GM13977 (cell line): ENCODE data around the gene PPP1R9B.

Experiments used
- DNase-seq: peaks from one replicate; pipeline ENCODE4 v3.0.0; 2012; ENCODE audit warnings: low spot score
- CTCF ChIP-seq: IDR thresholded peaks from 2 replicates; pipeline ENCODE4 v1.5.1; 2012; ENCODE audit warnings: mild to moderate bottlenecking, control low read depth; ENCODE audit not compliant: insufficient read depth; ENCODE audit errors: extremely low read depth, missing control alignments
- in situ Hi-C: fragments of 300-500 bp; cut with MboI; formaldehyde crosslinking; loops from one replicate; pipeline ENCODE4 v1.12.0; 2022; ENCODE audit warnings: low sequenced_read_pairs, low pct_unique_long_range_greater_than_20kb, mixed read lengths, inconsistent platforms; ENCODE audit not compliant: unreplicated experiment

Gene PPP1R9B

GRCh38 chr17:50149417-50150353 is 792 bp downstream of the PPP1R9B start:
- no peak for DNase-seq
- peak; percentile 13 for TF ChIP-seq CTCF
- in situ Hi-C loops: no loop called here

GRCh38 chr17:50149091-50149416 is 1.4 kb downstream of the PPP1R9B start:
- no peak for TF ChIP-seq CTCF
- in situ Hi-C loops: no loop called here
- no peak for DNase-seq

GRCh38 chr17:50148226-50149090 is 2.0 kb downstream of the PPP1R9B start:
- DNase-seq: peak; percentile 89
- no peak for TF ChIP-seq CTCF
- in situ Hi-C loops: no loop called here

- DNase-seq: no peak
- in situ Hi-C loops: no loop called here
- TF ChIP-seq CTCF: no peak
Measured at GRCh38 chr17:50147841-50148225, 2.6 kb downstream of the PPP1R9B start.

- DNase-seq: no peak
- in situ Hi-C loops: no loop called here
- TF ChIP-seq CTCF: no peak
Measured at GRCh38 chr17:50146927-50147665, 3.4 kb downstream of the PPP1R9B start.

GRCh38 chr17:50146230-50146926 is 4.1 kb downstream of the PPP1R9B start:
- in situ Hi-C loops: no loop called here
- no peak for TF ChIP-seq CTCF
- no peak for DNase-seq
